GM12878 (cell line): ENCODE results near the gene NCBP3. TPM values are rescaled to one million over a fixed set of nuclear protein-coding genes. Genes with fewer than 3 reads are reported as not detected.
A peak's percentile ranks its signal among the peaks of the same experiment; 100 is the strongest.

ENCODE experiments used
- BCLAF1 ChIP-seq: fragments of 450-650 bp; IDR thresholded peaks from 2 replicates; pipeline ENCODE4 v1.6.1; 2017; ENCODE audit warnings: antibody characterized with exemption, mild to moderate bottlenecking, moderate library complexity
- EGR1 ChIP-seq, 2 experiments: IDR thresholded peaks; 1 replicate in 1 of 2; 2 replicates in 1 of 2; pipeline ENCODE4 v1.6.1; 2011 to 2012; ENCODE audit warnings: low read depth in 2 of 2, low read length in 2 of 2, borderline replicate concordance in 1 of 2, mild to moderate bottlenecking in 1 of 2, moderate library complexity in 1 of 2
- IRF5 ChIP-seq: fragments of 450-650 bp; IDR thresholded peaks from 2 replicates; pipeline ENCODE4 v1.6.1; 2017; ENCODE audit warnings: borderline replicate concordance
- MXI1 ChIP-seq: fragments of 150-350 bp; IDR thresholded peaks from 2 replicates; pipeline ENCODE4 v1.6.1; 2011; ENCODE audit warnings: low read depth, mild to moderate bottlenecking, inconsistent platforms, low read length, improper control_type of control experiment
- POU2F2 ChIP-seq: IDR thresholded peaks from 3 replicates; pipeline ENCODE4 v1.6.1; 2011; ENCODE audit warnings: low read depth, mild to moderate bottlenecking, low read length, borderline replicate concordance
- PRDM15 ChIP-seq: fragments of 450-650 bp; formaldehyde crosslinking; IDR thresholded peaks from 2 replicates; pipeline ENCODE4 v1.4.0; 2020; ENCODE audit warnings: mild to moderate bottlenecking, moderate library complexity
- RAD21 ChIP-seq: IDR thresholded peaks from 2 replicates; pipeline ENCODE4 v1.6.1; 2011; ENCODE audit warnings: mild to moderate bottlenecking, low read depth, low read length, moderate library complexity; ENCODE audit not compliant: insufficient read depth
- RBBP5 ChIP-seq: fragments of 200-600 bp; sonication (generic); conservative IDR thresholded peaks from 2 replicates; pipeline ENCODE4 v1.6.1; 2016
- REST ChIP-seq: IDR thresholded peaks from 2 replicates; pipeline ENCODE4 v1.6.1; 2012; ENCODE audit warnings: mild to moderate bottlenecking, low read depth, low read length
- ZNF274 ChIP-seq: IDR thresholded peaks from one replicate; pipeline ENCODE4 v1.8.0; 2011; ENCODE audit not compliant: insufficient read length, insufficient read depth
- ZNF687 ChIP-seq: fragments of 450-650 bp; IDR thresholded peaks from 2 replicates; pipeline ENCODE4 v1.6.1; 2017; ENCODE audit warnings: mild to moderate bottlenecking, moderate library complexity
- polyA plus RNA-seq, 11 experiments: library from polyadenylated mRNA; depleted of rRNA in 4 of 11; unstranded in 6 of 11; stranded (reverse) in 5 of 11; fragments of >200 nt; fragmentation: Nextera tagmentation in 4 of 11; fragmentation: Illumina TruSeq in 1 of 11; extraction: Ambion mirVana in 4 of 11; extraction: Trizol in 1 of 11; gene quantifications; 1 replicate in 1 of 11; 2 replicates in 10 of 11; pipeline versions ENCODE4 v1.2.1 to v1.2.3, GENCODE V29; 2011 to 2016; ENCODE audit warnings: inconsistent platforms in 2 of 11, missing spikeins in 2 of 11, low read depth in 1 of 11
- total RNA-seq, 4 experiments: library from RNA; depleted of rRNA in 3 of 4; stranded (reverse); fragments of >200 nt in 3 of 4; fragmentation: Illumina TruSeq in 1 of 4; extraction: Trizol in 1 of 4; gene quantifications; 2 replicates each; pipeline versions ENCODE4 v1.2.1 to v1.2.3, GENCODE V29; 2013 to 2021

The NCBP3 gene
- total and polyA plus RNA-seq, 10 of the 15 experiments (the other 5 are each of a cell fraction or from before 2014, with no cell fraction given) = 5.2 to 32.0 (median 23.2) TPM

- TF ChIP-seq BCLAF1 (no peak), ZNF274 (no peak), POU2F2 (peak; percentile 64; the same call in 2 of the 3 replicates), RAD21 (0 out of 2 replicates have a peak, but pooled peaks have one; percentile 29), MXI1 (peak; percentile 72), PRDM15 (CRISPR knock-in tag) (no peak), ZNF687 (peak; percentile 48; the same call in 1 of the 2 replicates), RBBP5 (no peak), EGR1 (IDR thresholded peaks at IDR 0.05; ENCODE audit: borderline replicate concordance in 1 of 2, low read depth in 2 of 2, low read length in 2 of 2) (peak in 1 of 2 experiments; percentile 96; a peak in 2 of 3 replicates), REST (no peak), IRF5 (no peak)
These were observed at the start of gene NCBP3 (continued) for GRCh38 chr17:3845621-3846436.
